ENCODE data around the gene ELFN2.
"Not testable (repeated sequence)": the region's sequence is repeated elsewhere in the genome, so short reads cannot be mapped to it uniquely, and the experiment has no call there.

ELFN2 gene

DNA sequence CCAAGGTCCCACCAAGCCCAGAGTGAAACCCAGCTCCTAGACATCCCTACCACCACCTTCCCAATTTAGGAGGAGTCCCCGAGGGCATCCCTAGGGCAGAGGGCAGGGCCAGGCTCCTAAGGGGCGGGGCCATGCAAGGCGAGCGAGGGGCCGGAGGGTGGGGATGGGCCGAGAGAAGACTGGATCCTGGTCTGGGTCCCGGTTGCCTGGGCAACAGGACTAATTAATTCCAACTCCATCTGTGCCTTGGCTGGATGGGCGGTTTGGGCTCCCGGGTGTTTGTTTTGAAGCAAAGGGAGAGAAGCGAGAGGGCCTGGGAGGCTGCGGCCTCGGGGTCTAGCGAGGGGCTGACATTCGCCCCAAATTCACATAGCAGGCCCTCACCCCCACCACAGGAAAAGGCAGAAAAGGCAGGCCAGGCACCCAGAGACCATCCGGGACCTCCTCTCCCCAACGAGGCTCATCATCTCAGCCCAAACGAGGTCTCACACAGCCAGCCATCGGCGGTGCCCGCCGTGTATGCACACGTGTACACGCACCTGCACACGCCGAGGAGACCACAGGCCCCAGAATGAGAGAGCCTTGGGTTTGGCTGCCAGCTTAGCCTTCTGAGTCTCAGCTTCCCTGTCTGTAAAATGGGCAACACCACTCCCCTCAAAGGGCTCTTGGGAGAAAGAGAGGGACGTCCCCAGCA lies 23.9 kb downstream of the ELFN2 start:
- Histone ChIP-seq H2AFZ (no peak overlapping the region), H3K9ac (no peak overlapping the region), H3K9me3 (ENCODE audit: control insufficient read depth, low read length) (no peaks in the 10 kb centered on the region), H3K27ac (no peak overlapping the region), H3K4me3 (ENCODE audit: low read depth, low read length) (no peak overlapping the region), H3K4me1 (no peaks in the 10 kb centered on the region), H3K27me3 (ENCODE audit: control insufficient read depth, insufficient read depth, low read length) (no peaks in the 10 kb centered on the region), H3K36me3 (ENCODE audit: control insufficient read depth, insufficient read depth, low read length) (no peaks in the 10 kb centered on the region), H3K79me2 (no peaks in the 10 kb centered on the region), H3K4me2 (ENCODE audit: low read length) (no peak overlapping the region)
- TF ChIP-seq, protein P1, sequence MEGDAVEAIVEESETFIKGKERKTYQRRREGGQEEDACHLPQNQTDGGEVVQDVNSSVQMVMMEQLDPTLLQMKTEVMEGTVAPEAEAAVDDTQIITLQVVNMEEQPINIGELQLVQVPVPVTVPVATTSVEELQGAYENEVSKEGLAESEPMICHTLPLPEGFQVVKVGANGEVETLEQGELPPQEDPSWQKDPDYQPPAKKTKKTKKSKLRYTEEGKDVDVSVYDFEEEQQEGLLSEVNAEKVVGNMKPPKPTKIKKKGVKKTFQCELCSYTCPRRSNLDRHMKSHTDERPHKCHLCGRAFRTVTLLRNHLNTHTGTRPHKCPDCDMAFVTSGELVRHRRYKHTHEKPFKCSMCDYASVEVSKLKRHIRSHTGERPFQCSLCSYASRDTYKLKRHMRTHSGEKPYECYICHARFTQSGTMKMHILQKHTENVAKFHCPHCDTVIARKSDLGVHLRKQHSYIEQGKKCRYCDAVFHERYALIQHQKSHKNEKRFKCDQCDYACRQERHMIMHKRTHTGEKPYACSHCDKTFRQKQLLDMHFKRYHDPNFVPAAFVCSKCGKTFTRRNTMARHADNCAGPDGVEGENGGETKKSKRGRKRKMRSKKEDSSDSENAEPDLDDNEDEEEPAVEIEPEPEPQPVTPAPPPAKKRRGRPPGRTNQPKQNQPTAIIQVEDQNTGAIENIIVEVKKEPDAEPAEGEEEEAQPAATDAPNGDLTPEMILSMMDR (IDR thresholded peaks at IDR 0.05): no peak

DNA sequence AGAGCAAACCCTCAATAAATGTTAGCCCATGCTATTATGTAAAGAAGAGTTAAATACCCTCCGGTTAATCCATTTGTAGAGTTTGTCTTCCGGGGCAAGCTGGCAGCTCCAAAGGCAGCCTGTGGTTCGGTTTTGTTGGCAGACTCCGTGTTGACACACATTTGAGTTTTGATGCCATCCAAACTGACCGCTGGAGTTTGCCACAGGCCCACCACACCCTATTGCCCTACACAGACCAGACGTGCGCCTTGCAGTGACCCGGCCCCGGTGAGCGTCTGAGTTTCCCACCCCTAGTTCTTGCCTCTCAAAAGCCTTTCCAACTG lies 25.1 kb downstream of the ELFN2 start:
- Histone ChIP-seq H3K27me3 (ENCODE audit: control insufficient read depth, insufficient read depth, low read length) (no peaks in the 10 kb centered on the region), H3K9me3 (ENCODE audit: control insufficient read depth, low read length) (no peaks in the 10 kb centered on the region), H3K79me2 (no peaks in the 10 kb centered on the region), H3K36me3 (ENCODE audit: control insufficient read depth, insufficient read depth, low read length) (no peaks in the 10 kb centered on the region), H3K9ac (no peak overlapping the region), H3K4me1 (no peaks in the 10 kb centered on the region), H3K27ac (no peak overlapping the region), H2AFZ (no peak overlapping the region), H3K4me2 (ENCODE audit: low read length) (no peak overlapping the region), H3K4me3 (ENCODE audit: low read depth, low read length) (no peak overlapping the region)
- TF ChIP-seq, protein P1 (IDR thresholded peaks at IDR 0.05): no peak

DNA sequence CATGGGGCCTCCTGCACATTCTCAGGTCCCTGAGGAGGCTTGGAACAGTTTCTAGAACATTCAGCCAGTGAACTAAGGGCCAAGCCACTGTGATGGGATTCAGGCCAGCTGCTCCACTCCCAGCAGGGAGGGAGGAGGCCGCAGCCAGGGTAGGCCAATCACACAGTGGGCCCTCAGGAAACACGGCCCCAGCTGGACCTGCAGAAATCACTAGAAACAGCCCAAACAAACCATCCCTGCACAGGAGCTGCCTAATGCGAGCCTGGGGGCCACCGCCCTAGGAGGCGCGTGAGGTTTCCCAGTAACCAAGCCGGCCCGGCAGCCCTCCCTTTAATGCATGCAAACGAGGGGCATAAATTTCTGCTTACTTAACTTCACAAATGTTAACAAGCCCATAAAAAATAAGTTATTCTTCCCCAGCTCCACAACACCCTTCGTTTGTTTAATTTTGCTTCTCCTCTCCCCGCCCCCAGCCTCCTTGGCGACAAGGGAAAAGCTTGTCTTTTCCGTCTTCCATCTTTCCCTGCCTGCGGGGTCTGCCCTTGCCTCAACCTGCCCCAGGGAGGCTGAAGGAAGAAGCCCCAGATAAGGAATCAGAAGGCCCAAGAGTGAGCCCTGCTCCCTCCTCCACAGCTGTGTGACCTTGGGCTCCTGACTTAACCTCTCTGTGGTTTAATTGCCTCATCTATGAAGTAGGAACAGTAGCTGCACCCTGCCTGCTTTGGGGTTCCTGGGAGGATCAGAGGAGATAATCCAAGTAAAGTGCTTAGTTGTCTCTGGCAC lies 25.7 kb downstream of the ELFN2 start:
- no peak overlapping the region for H3K4me3 ChIP-seq (ENCODE audit: low read depth, low read length)
- no peaks in the 10 kb centered on the region for H3K27me3 ChIP-seq (ENCODE audit: control insufficient read depth, insufficient read depth, low read length)
- H3K36me3 ChIP-seq (ENCODE audit: control insufficient read depth, insufficient read depth, low read length): no peaks in the 10 kb centered on the region
- no peak overlapping the region for H3K4me2 ChIP-seq (ENCODE audit: low read length)
- TF ChIP-seq, protein P1 (IDR thresholded peaks at IDR 0.05): no peak
- H3K4me1 ChIP-seq: no peaks in the 10 kb centered on the region
- H3K79me2 ChIP-seq: no peaks in the 10 kb centered on the region
- H3K27ac ChIP-seq: no peak overlapping the region
- H3K9me3 ChIP-seq (ENCODE audit: control insufficient read depth, low read length): no peaks in the 10 kb centered on the region
- H3K9ac ChIP-seq: no peak overlapping the region
- no peak overlapping the region for H2AFZ ChIP-seq

DNA sequence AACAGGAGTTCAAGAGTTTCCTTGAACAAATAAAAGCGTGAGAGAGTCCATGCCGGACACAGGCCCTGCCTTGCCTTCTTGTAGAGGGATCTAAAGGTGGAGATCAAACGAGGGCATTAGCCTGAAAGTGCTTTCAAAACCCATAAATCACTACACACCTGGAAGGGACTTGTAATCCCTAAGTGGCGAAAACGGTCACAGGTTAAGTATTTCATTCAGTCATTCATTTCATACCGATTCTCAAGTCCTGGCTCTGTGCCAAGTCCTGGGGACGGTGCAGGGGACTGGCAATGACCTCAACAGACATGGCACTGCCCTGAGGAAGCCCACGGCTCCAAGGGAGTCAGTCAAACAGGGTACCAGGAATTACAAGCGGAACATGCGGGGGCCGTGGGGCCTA lies 26.6 kb downstream of the ELFN2 start:
- H3K9me3 ChIP-seq (ENCODE audit: control insufficient read depth, low read length): no peaks in the 10 kb centered on the region
- H3K79me2 ChIP-seq: no peaks in the 10 kb centered on the region
- TF ChIP-seq, protein P1 (IDR thresholded peaks at IDR 0.05): no peak
- no peak overlapping the region for H3K4me2 ChIP-seq (ENCODE audit: low read length)
- H2AFZ ChIP-seq: no peak overlapping the region
- H3K27ac ChIP-seq: no peak overlapping the region
- no peaks in the 10 kb centered on the region for H3K27me3 ChIP-seq (ENCODE audit: control insufficient read depth, insufficient read depth, low read length)
- H3K36me3 ChIP-seq (ENCODE audit: control insufficient read depth, insufficient read depth, low read length): no peaks in the 10 kb centered on the region
- no peak overlapping the region for H3K4me3 ChIP-seq (ENCODE audit: low read depth, low read length)
- H3K4me1 ChIP-seq: no peaks in the 10 kb centered on the region
- H3K9ac ChIP-seq: no peak overlapping the region

DNA sequence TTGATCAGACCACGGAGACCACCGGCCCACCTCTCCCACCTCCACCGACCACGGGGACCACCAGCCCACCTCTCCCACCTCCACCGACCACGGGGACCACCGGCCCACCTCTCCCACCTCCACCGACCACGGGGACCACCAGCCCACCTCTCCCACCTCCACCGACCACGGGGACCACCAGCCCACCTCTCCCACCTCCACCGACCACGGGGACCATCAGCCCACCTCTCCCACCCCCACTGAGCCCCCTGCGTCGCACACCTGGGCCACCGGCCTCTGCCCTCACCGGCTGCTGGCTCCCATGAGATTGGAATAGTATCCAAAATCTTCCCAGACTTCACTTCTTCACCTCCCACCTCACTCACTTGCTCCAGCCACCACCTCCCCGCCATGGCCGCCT lies 27.8 kb downstream of the ELFN2 start:
- not testable (repeated sequence) for H3K27ac ChIP-seq; H3K4me2 ChIP-seq (ENCODE audit: low read length); H3K36me3 ChIP-seq (ENCODE audit: control insufficient read depth, insufficient read depth, low read length); H3K9me3 ChIP-seq (ENCODE audit: control insufficient read depth, low read length); H3K4me1 ChIP-seq; H3K4me3 ChIP-seq (ENCODE audit: low read depth, low read length); H3K27me3 ChIP-seq (ENCODE audit: control insufficient read depth, insufficient read depth, low read length); H3K9ac ChIP-seq; H2AFZ ChIP-seq; H3K79me2 ChIP-seq

Data from parathyroid adenoma (tissue), 2 donors.